Fibroblast of mammary gland (primary cell): ENCODE results near the gene CCRL2.
A peak's percentile ranks its signal among the peaks of the same experiment; 100 is the strongest.

ENCODE experiments used
- DNase-seq: peaks from one replicate; pipeline ENCODE4 v3.0.0-alpha.2; 2010; ENCODE audit warnings: low read depth
- H3K4me3 ChIP-seq: 2 replicates; pipeline ENCODE4 v1.5.1; 2011; ENCODE audit warnings: low read depth, mild to moderate bottlenecking, low read length, moderate library complexity; ENCODE audit not compliant: control insufficient read depth
- CTCF ChIP-seq: conservative IDR thresholded peaks from 2 replicates; pipeline ENCODE4 v1.5.1; 2011; ENCODE audit warnings: low read depth, low read length, inconsistent platforms; ENCODE audit not compliant: control insufficient read depth, insufficient read depth

The CCRL2 gene

GRCh38 chr3:46438831-46439230 is 31.8 kb downstream of the CCRL2 start:
- no peak overlapping the region for H3K4me3 ChIP-seq
- no peak for DNase-seq
- TF ChIP-seq CTCF = no peak

- H3K4me3 ChIP-seq = no peak overlapping the region
- no peak for DNase-seq
- TF ChIP-seq CTCF = no peak
These were observed 33.7 kb downstream of the CCRL2 start for GRCh38 chr3:46440531-46441294.

DNA sequence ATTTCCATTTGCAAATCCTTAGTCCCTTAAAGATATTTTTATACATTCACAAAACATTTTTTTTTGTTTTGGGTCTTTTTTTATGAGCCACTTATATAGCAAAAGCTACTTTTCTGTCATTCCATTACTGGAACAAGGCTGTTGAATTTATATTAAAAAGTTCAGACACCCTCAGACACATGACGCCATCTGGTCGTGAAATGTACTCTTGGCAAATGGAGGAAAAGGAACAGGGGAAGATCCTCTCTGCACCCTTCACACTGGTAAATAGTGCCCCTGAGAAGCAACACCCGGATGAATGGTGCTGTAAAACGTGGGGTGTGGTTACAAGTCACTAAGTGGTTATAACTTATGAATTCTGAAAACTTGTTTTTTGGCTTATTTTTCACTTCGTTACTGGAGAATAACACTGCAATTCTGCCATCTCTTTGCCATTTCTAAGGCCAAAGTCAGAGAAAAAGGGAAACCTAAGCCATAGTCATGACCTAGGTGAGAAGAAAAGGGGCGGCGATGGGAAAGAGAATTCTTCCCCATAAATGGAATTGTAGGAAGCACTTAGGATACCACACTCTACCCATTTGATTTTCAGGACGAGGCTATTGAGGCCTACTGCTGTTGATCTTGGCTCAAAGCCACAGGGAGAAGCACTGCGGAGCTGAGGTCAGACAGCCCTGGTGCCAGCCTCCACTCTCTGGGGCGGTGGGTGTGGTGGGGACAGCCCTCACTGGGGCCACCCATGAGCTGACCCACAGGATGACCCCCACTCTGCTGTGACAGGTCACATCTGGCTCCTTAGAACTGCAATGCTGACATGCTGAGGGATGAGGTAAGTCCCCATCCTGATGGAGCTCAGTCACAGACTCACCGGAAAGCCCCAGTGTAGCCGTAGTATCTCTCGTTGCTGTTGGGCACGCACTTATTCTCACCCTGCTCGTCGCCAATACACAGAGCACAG is 35.8 kb downstream of the CCRL2 start:
- peak; percentile 52 for DNase-seq
- TF ChIP-seq CTCF = peak; percentile 52
- no peak overlapping the region for H3K4me3 ChIP-seq

DNA sequence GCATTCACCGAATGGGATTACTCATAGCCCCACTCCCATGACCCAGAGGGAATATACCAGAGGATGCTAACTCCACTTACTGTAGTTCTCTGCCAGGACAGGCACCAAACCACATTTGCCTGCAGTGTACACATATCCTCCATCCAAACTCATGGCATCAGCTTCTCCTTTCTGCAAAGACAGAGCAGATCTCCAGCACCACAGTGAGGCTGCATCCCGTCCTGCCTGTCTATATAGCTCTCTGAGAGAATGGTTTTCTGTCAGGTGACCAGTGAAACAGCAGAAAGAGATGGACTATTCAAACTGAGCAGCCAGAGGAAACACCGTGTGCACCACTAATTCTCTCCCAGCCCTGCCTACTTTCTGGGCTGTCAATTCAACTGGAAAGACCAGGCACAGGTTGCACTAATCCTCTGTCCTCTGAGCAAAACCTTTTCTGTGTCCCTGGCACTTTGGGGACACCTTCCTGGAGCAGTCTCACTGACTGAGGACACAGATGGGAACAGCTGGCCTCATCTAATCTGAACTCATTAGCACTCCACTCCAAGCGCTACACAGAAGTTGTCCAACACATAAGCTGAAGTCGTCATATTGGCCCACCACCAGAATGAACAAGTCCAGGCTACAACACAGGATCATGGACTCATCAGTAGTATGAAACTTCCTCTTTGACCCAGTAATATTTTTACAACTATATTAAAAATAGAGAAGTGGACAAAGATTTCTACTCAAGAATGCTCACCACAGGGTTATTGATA is 40.3 kb downstream of the CCRL2 start:
- no peak for DNase-seq
- TF ChIP-seq CTCF = no peak
- no peak overlapping the region for H3K4me3 ChIP-seq

DNA sequence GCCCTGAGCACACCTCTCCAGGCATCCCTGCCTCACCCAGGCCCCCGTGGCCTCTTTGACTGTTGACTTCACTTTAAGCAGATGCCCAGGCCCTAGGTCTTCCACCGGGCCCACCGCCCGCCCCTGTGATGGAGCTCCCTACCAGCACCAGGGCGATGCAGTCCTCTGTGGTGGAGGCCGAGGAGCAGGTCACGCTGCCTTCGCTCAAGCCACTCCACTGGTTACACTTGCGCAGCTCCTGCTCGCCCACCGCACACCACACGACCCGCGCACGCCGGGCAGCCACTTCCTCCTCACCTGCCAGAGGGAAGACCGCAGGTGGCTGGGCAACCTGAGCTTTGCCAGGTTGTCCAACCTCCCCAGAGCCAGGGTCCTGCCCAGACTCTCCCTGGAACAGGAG is 41.7 kb downstream of the CCRL2 start:
- DNase-seq = no peak
- no peak overlapping the region for H3K4me3 ChIP-seq
- TF ChIP-seq CTCF = no peak
